Stimulated activated naive CD8-positive, alpha-beta T cell treated with anti-CD3 and anti-CD28 coated beads, Interleukin-15, amount 100 ng/mL, for 72 hours (primary cell): ENCODE results near the gene GPBAR1.

Source experiments
- ATAC-seq: fragments of 150-1000 bp; cut with Tn5 transposase; 2 replicates; pipeline ENCODE4 v1.10.0; 2021; ENCODE audit warnings: mild to moderate bottlenecking, moderate library complexity
- DNase-seq, 2 donors: peaks; one replicate each; pipeline ENCODE4 v3.0.0; 2021 to 2022
- H3K27ac Mint-ChIP-seq, 2 donors: one replicate each; pipeline ENCODE4 v1.8.0; 2022; ENCODE audit warnings: mild to moderate bottlenecking in 2 of 2, mixed read lengths in 2 of 2, moderate library complexity in 2 of 2
- H3K27me3 Mint-ChIP-seq: one replicate; pipeline ENCODE4 v1.8.0; 2022; ENCODE audit warnings: mixed read lengths
- H3K4me1 Mint-ChIP-seq: one replicate; pipeline ENCODE4 v1.8.0; 2022; ENCODE audit warnings: mild to moderate bottlenecking, mixed read lengths
- H3K4me3 Mint-ChIP-seq, 2 donors: one replicate each; pipeline ENCODE4 v1.8.0; 2022; ENCODE audit warnings: mild to moderate bottlenecking in 2 of 2, mixed read lengths in 2 of 2, moderate library complexity in 1 of 2
- H3K9me3 Mint-ChIP-seq, 2 donors: one replicate each; pipeline ENCODE4 v1.8.0; 2022; ENCODE audit warnings: mixed read lengths in 2 of 2

The GPBAR1 gene

DNA sequence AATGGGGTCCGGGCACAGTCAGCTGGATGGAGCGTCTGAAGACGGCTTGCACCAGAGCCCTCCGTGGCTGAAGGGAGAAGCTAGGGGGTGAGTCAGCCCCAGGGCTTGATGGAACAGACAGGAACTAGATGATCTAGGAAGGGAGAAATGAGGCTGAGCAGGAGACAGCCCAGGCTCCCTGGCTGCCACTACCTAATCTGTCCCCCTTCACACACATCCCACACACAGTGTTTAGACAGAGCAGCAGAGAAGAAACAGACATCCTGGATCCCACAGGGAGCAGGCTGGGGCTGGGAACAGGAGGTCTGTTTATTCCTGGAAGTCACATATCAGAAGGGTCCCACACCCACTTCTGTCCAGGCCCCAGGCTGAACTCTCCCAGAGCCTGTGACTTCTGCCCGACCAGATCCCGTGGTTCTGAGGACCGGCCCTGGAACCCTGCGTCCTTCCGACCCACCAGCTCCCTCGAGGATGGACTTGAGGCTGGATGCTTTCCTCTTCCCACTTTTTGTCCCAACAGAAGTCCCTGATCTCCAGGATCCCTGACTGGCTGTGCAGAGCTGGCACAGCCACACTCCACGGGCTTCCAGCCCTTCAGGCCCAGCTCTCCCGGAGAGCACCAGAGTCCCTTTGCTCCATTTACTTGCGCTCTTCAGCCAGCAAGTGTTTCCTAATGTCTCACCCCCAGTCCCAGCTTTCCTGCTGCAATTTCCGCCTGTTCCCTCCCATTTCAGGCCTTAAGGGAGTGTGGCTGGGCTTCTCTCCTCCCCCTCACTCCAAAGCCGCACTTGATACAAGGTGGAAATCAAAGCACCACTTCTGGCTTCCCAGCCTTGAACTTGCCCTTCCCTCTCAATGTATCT lies 1.5 kb upstream of the GPBAR1 start:
- no peak overlapping the region for H3K4me3 Mint-ChIP-seq
- H3K27me3 Mint-ChIP-seq = no peaks in the 10 kb centered on the region
- DNase-seq = no peak
- H3K4me1 Mint-ChIP-seq = peaks cover 62% of the 10 kb centered on the region
- H3K27ac Mint-ChIP-seq = peak overlapping the region in 1 of 2 donors; percentile 96
- no peaks in the 10 kb centered on the region for H3K9me3 Mint-ChIP-seq
- no peak for ATAC-seq

DNA sequence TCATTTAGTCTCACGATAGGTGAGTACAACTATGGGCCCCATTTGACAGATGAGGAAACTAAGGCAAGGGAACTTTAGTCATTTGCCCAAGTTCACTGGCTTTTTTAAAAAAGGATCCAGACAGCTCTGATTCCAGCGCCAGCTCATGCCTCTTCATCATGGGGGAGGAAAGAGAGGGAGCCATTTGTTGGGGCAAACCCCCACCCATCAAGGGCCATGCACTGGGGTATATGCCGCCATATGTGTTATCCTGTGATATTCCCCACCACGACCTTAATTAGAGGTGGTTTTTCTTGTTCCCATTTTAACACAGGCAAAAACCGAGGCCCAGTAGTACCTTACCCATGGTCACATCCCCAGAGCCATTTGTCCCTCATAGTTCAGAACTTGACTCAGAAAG lies 649 bp upstream of the GPBAR1 start:
- peak overlapping the region; percentile 52 to 96 for H3K27ac Mint-ChIP-seq
- H3K9me3 Mint-ChIP-seq = no peaks in the 10 kb centered on the region
- H3K4me3 Mint-ChIP-seq = no peak overlapping the region
- no peak for ATAC-seq
- DNase-seq = no peak
- H3K4me1 Mint-ChIP-seq = peaks cover 64% of the 10 kb centered on the region
- no peaks in the 10 kb centered on the region for H3K27me3 Mint-ChIP-seq

DNA sequence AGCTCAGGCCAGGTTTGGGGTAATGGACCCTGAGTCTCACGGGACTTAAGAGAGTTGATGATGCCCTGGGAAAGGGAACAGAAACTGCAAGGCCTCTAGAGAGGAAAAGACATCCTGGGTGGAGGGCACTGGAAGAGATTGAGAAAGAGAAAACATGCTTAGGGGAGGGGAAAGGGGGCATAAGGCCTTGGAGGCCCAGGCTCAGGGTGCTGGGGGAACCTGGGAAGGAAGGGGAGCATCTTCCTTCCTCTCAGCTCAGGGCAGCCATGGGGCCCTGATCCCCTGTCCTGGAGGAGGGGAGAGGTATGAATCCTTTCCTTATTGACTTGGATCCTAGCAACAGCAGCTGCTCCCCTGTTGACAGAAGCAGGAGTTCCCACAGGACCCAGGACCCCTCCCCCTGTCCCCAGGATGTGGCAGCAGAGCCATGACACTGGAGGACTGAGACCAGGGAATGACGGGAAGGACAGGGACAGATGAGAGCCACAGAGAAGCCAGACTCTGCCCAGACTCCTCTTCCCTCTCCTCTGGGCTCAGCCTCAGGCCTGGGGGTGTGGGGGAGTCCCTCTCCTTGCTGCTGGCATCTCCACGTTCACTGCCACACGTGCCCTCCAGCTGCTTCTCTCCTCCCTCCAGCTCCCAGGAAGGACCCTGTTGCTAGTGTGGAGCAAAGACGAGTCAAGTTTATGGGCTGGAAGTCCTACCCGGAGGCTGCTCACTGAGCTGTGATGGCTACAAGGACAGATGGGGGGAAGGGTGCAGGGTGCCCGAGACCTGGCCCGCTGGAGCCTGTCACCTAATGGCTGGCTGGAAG lies 815 bp downstream of the GPBAR1 start:
- H3K4me1 Mint-ChIP-seq = peaks cover 65% of the 10 kb centered on the region
- peak overlapping the region in 1 of 2 donors; percentile 90 for H3K27ac Mint-ChIP-seq
- DNase-seq = no peak

DNA sequence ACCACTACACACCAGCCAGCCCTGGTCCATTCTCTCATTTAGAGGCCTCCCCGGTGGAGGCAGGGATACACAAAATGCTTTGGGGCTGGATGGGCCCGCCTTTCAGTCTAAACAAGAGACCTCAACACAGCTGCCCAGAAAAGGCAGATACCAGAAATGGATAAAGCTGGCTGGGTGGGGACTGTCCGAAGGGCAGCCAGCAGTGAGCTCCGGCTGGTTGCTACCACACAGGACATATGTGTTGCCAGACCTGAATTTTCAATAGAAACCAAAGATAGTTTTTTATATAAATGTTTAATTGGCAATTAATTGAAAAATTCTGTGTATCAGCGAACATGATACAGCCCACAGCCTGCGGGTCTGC lies 1.4 kb downstream of the GPBAR1 start:
- H3K4me3 Mint-ChIP-seq = no peak overlapping the region
- no peaks in the 10 kb centered on the region for H3K9me3 Mint-ChIP-seq
- ATAC-seq (no peak), DNase-seq (no peak)
- H3K27ac Mint-ChIP-seq = no peak overlapping the region
- no peaks in the 10 kb centered on the region for H3K27me3 Mint-ChIP-seq
- peaks cover 65% of the 10 kb centered on the region for H3K4me1 Mint-ChIP-seq

More for the DNA sequence above, 815 bp downstream of the GPBAR1 start:
- Mint-ChIP-seq H3K27me3 (no peaks in the 10 kb centered on the region), H3K9me3 (no peaks in the 10 kb centered on the region), H3K4me3 (no peak overlapping the region)
- ATAC-seq = no peak

GRCh38 chr2:218262631-218263586 lies 2.1 kb downstream of the GPBAR1 start:
- Mint-ChIP-seq H3K4me1 (peaks cover 64% of the 10 kb centered on the region), H3K4me3 (no peak overlapping the region), H3K27ac (peak overlapping the region in 1 of 2 donors; percentile 92), H3K27me3 (no peaks in the 10 kb centered on the region), H3K9me3 (no peaks in the 10 kb centered on the region)
- DNase-seq (no peak), ATAC-seq (no peak)

GRCh38 chr2:218263817-218264641 lies 3.2 kb downstream of the GPBAR1 start:
- ATAC-seq (peak; percentile 57), DNase-seq (no peak)
- Mint-ChIP-seq H3K4me3 (no peak overlapping the region), H3K27ac (peak overlapping the region; percentile 30 to 44), H3K9me3 (no peaks in the 10 kb centered on the region), H3K4me1 (peaks cover 59% of the 10 kb centered on the region), H3K27me3 (no peaks in the 10 kb centered on the region)

DNA sequence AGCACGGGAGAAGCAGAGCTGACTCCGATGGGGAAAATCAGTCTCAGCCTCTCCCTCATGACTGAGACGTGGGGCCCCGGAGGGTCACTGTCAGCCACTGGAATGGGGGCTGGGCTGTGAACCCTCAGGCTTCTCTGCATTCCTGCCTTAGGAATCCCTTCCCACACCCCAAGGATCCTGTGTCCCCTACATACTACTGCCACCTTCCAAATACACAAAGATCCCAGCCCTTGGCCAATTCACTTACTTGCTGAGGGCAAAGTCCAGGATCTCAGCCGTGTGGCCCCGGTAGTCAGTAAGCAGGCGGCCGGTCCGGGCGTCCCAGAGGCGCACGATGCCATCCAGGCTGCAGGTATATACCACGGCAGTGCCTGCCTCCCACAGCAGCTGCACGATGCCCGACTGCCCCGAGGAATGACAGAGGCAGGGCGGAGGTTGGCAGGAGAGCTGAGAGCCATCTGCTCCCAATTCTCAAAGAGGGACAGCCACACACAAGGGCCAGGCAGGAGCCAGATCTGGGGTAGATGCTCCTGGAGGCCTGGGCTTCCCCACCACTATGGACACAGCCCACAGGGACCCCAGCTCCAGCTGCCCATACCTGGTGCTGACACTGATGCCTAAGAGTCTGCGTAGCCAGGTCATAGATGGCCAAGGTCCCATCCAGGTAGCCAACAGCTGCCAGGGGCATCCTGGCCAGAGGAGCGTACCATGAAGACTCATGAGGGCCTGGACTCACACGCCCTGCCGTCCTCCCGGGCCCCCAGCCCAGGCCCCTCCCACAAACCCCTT lies 4.2 kb downstream of the GPBAR1 start:
- no peak for DNase-seq
- H3K27me3 Mint-ChIP-seq = no peaks in the 10 kb centered on the region
- no peak overlapping the region for H3K4me3 Mint-ChIP-seq
- no peak for ATAC-seq
- H3K27ac Mint-ChIP-seq = peak overlapping the region in 1 of 2 donors; percentile 34
- no peaks in the 10 kb centered on the region for H3K9me3 Mint-ChIP-seq
- H3K4me1 Mint-ChIP-seq = peaks cover 60% of the 10 kb centered on the region

DNA sequence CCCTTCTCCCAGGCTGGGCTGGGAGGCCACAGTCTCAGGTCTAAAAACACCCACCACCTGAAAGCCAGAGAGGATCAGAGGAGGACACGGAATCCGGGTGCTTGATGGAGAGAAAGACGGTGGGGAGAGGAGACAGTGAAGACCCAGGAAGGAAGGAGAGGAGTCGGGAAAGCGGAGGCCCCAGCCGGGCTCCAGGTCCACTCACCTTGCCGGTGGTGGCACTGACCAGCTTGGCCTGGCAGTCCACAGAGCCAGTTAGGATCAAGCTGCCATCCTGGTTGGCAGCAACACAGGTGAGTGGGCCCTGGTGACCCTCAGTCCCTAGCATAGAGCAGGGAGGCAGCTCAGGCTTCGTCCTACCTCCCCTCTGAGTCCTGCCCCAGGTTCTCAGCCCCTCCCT lies 4.8 kb downstream of the GPBAR1 start:
- ATAC-seq (no peak), DNase-seq (no peak)
- no peaks in the 10 kb centered on the region for H3K27me3 Mint-ChIP-seq
- H3K9me3 Mint-ChIP-seq = no peaks in the 10 kb centered on the region
- no peak overlapping the region for H3K4me3 Mint-ChIP-seq
- H3K4me1 Mint-ChIP-seq = peaks cover 60% of the 10 kb centered on the region
- H3K27ac Mint-ChIP-seq = peak overlapping the region; percentile 49 to 91

DNA sequence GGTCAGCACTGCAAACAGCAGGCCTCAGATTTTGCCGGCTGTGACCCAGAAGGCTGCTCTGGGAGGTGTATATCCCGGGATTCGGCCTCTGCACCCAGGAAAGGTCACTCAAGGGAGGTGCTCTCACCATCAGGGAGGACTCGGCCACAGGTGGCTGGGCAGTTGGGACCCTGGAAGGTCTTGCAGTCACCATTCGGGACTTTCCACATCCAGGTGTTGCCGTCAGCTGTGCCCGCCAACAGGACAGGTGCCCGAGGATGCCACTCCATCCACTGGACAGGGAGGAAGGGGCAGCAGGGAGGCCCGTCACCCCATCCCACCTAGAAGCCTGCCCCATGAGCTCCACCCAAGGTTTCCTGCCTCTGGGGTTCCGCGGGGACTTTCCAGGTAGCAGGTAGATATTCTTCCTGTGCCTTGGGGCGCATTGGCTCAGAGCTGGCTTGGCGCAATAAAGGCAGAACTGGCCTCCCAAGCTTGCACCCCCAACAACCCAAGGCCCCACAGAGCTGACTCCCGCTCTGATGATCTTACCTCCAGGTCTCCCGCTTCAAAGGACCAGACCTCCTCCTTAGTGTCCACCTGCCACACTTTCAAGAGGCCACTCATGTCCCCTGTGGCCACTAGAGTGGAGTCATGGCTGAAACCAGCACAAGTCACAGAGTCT lies 5.6 kb downstream of the GPBAR1 start:
- Mint-ChIP-seq H3K4me3 (no peak overlapping the region), H3K4me1 (peaks cover 66% of the 10 kb centered on the region), H3K9me3 (no peaks in the 10 kb centered on the region), H3K27ac (peak overlapping the region in 1 of 2 donors; percentile 15), H3K27me3 (no peaks in the 10 kb centered on the region)
- no peak for DNase-seq
- ATAC-seq = no peak

GRCh38 chr2:218267259-218267658 lies 6.4 kb downstream of the GPBAR1 start:
- Mint-ChIP-seq H3K9me3 (no peaks in the 10 kb centered on the region), H3K27ac (peak overlapping the region; percentile 27 to 29), H3K4me1 (peaks cover 74% of the 10 kb centered on the region), H3K27me3 (no peaks in the 10 kb centered on the region), H3K4me3 (no peak overlapping the region)
- DNase-seq (no peak), ATAC-seq (no peak)

DNA sequence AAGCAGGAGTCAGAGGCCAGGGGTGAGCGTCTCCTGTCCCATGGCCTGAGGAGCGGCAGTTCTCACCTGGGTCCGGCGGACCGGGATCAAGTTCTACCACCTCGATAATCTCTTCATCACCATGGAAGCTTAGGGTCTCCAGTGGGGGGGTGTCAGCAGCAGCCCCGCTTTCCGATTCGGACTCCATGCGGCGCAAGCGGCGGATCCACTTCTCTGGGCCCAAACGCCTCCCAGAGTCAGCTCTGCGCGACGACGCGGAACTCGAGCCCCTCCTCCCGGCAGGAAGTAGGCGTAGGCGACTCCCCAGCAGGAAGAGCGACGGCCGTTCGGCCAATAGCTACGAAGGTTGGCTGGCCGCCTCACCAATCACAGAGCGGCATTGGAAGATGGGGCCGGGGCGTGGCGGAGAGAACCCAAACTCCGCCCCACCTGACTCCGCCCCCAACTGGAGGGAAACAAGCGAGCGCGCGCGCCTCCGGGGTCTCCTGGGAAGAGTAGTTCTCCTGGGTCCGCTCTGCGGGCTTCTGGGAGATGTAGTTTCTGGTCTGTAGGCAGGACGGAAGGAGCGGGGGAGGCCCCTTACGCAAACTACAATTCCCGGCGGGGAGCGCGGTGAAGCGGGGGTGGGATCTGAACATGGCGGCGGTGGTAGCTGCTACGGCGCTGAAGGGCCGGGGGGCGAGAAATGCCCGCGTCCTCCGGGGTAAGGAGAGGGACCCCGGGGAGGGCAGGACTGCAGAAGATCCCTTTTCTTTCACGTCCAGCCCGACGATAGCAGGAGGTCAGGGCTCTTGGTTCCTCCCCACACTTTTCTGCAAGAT lies 9.3 kb downstream of the GPBAR1 start, which contains the start of the genes AAMP and PNKD:
AAMP (minus strand) TSS at position 238 of the 821 bp plus-strand sequence; CDS start at position 187, 51 bp downstream.
PNKD (plus strand) TSS at position 620 of the 821 bp plus-strand sequence; CDS start at position 637, 17 bp downstream.
- peak; percentile 93 for ATAC-seq
- peaks cover 62% of the 10 kb centered on the region for H3K4me1 Mint-ChIP-seq
- H3K4me3 Mint-ChIP-seq = peak within 1 kb of the TSS; percentile 88
- peak; percentile 100 for DNase-seq
- H3K27me3 Mint-ChIP-seq = no peaks in the 10 kb centered on the region
- H3K27ac Mint-ChIP-seq = peak within 1 kb of the TSS; percentile 90 to 99
- H3K9me3 Mint-ChIP-seq = no peaks in the 10 kb centered on the region

- no peak for DNase-seq
- peaks cover 54% of the 10 kb centered on the region for H3K4me1 Mint-ChIP-seq
These were observed 10.1 kb downstream of the GPBAR1 start for GRCh38 chr2:218270721-218271486.

More at GRCh38 chr2:218270721-218271486, 10.1 kb downstream of the GPBAR1 start:
- peak; percentile 0 for ATAC-seq
- peak overlapping the region; percentile 90 to 99 for H3K27ac Mint-ChIP-seq
- peak overlapping the region; percentile 88 for H3K4me3 Mint-ChIP-seq
- no peaks in the 10 kb centered on the region for H3K27me3 Mint-ChIP-seq
- H3K9me3 Mint-ChIP-seq = no peaks in the 10 kb centered on the region
